Middle frontal gyrus (tissue), 1 donor: ENCODE measurements around the gene MEF2B.

ENCODE experiments used
- DNase-seq: peaks from one replicate; pipeline ENCODE4 v3.0.0-alpha.2; 2015; ENCODE audit warnings: low spot score; ENCODE audit errors: extremely low spot score

MEF2B gene

GRCh38 chr19:19101540-19101939 is 68.5 kb downstream of the MEF2B start:
- no peak for DNase-seq

GRCh38 chr19:19098703-19099632 is 71.1 kb downstream of the MEF2B start:
- no peak for DNase-seq

DNA sequence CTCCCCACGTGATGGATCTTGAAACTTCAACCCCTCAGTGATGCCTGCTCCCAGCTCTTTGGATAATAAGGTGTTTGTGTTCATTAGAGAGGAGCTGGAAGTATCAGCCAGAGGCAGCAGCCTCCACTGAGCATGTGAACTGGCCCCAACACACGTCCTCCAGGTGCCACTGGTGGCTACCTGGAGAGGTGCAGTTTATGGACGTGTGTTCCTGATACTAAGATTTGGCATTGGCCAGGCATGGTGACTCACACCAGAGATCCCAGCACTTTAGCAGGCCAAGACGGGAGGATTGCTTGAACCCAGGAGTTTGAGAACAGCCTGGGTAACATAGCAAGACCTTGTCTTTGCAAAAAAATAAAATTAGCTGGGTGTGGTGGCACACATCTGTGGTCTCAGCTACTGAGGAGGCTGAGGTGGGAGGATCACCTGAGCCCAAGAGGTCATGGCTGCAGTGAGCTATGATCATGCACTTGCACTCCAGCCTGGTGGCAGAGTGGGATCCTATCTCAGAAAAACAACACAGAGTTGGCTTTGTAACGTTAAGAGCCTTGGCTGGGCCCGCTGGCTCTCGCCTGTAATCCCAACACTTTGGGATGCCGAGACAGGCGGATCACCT is 71.9 kb downstream of the MEF2B start:
- DNase-seq, result no peak

GRCh38 chr19:19096641-19097627 is 73.1 kb downstream of the MEF2B start:
- no peak for DNase-seq

DNA sequence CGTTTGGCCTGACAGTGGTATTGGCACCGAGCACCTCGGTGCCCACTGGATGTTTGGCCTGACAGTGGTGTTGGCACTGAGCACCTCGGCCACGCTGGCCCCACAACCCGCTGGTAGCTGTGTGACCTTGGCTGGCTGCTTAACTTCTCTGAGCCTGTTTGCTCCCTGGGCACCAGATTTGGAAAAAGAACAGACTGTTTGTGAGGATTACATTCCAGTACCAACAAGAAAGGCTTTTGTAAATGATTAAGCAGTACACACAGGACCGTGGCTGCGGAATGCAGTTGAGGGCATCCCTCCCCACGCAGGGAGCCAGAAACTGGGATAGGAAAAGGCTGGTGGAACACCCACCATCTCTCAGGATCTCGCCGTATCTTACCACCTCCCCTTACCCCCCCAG is 74.4 kb downstream of the MEF2B start:
- DNase-seq, result no peak
